Right atrium auricular region (tissue), 2 donors: ENCODE data around the gene FUT7. TPM values are rescaled to one million over a fixed set of nuclear protein-coding genes. Genes with fewer than 3 reads are reported as not detected.

Experiments used
- DNase-seq: peaks from one replicate; pipeline ENCODE4 v3.0.0-alpha.2; 2019; ENCODE audit warnings: low spot score
- H3K27ac ChIP-seq, 2 donors: fragments of 200-600 bp; sonication (generic); 1 replicate in 1 of 2; 2 replicates in 1 of 2; pipeline ENCODE4 v1.5.1; 2016 to 2019
- H3K27me3 ChIP-seq, 2 donors: fragments of 200-600 bp; sonication (generic); one replicate each; pipeline versions ENCODE4 v1.5.1 to v1.6.0; 2017 to 2019
- H3K36me3 ChIP-seq: fragments of 200-600 bp; sonication (generic); one replicate; pipeline ENCODE4 v1.5.1; 2016
- H3K4me1 ChIP-seq, 2 donors: fragments of 200-600 bp; sonication (generic); one replicate each; pipeline versions ENCODE4 v1.5.1 to v1.6.0; 2017 to 2019
- H3K4me3 ChIP-seq, 2 donors: fragments of 200-600 bp; sonication (generic); 1 replicate in 1 of 2; 2 replicates in 1 of 2; pipeline ENCODE4 v1.5.1; 2017 to 2019; ENCODE audit warnings: mild to moderate bottlenecking in 1 of 2, moderate library complexity in 1 of 2
- H3K9me3 ChIP-seq, 2 donors: fragments of 200-600 bp; sonication (generic); one replicate each; pipeline ENCODE4 v1.5.1; 2019
- total RNA-seq, 2 donors: library from RNA; depleted of rRNA; stranded (reverse); fragments of >200 nt; gene quantifications; one replicate each; pipeline ENCODE4 v1.1.0, GENCODE V29; 2016
- TF ChIP-seq, protein P1 (sequence below), 2 donors: fragments of 200-600 bp; sonication (generic); IDR thresholded peaks; one replicate each; pipeline ENCODE4 v1.5.1; 2019; ENCODE audit warnings: antibody characterized with exemption in 2 of 2

The FUT7 gene
- total RNA-seq, 2 donors from 2014 or later: 0.28 TPM; not detected in 1

DNA sequence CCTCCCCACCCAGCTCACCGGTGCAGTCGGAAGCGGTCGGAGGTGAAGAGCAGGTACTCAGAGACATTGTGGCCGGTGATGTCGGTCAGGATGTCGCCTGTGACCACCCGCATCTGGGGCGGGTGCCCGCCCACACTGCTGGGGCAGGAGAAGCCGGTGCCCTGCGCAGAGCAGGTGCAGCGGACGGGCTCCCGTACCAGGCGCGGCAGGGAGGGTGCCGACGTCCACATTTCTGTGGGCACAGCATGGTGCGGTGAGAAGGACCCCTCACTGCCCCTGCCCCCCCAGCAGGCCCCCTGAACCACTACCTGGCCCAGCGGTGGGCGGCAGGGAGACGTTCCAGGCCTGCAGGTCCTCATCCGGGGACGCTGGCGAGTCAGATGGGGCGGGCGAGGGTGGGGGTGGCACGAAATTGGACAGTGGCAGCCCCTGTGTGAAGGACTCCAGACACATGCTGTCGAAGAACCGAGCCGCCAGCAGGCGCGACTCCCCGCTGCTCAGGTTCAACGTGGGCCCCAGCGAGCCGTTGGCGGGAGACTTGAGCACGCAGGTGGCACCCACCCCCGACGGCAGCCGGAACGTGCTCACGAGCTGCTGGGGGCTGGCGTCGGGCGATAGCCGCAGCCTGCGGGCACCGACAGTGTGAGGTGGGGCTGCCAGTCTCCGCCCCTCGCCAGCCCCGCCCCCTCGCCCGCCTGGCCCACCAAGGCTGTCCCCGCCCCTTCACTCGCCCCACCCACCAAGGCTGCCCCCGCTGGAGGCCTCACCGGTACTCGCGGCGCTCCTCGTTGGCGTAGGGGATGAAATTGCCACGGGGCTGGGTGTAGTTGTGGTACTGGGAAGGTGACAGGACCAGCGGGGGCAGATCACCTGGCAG, 19.0 kb downstream of the FUT7 start:
- H3K36me3 ChIP-seq: peaks cover 62% of the 10 kb centered on the region
- H3K9me3 ChIP-seq: no peaks in the 10 kb centered on the region
- TF ChIP-seq, protein P1, sequence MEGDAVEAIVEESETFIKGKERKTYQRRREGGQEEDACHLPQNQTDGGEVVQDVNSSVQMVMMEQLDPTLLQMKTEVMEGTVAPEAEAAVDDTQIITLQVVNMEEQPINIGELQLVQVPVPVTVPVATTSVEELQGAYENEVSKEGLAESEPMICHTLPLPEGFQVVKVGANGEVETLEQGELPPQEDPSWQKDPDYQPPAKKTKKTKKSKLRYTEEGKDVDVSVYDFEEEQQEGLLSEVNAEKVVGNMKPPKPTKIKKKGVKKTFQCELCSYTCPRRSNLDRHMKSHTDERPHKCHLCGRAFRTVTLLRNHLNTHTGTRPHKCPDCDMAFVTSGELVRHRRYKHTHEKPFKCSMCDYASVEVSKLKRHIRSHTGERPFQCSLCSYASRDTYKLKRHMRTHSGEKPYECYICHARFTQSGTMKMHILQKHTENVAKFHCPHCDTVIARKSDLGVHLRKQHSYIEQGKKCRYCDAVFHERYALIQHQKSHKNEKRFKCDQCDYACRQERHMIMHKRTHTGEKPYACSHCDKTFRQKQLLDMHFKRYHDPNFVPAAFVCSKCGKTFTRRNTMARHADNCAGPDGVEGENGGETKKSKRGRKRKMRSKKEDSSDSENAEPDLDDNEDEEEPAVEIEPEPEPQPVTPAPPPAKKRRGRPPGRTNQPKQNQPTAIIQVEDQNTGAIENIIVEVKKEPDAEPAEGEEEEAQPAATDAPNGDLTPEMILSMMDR (IDR thresholded peaks at IDR 0.05): no peak
- DNase-seq: no peak
- H3K27ac ChIP-seq: no peak overlapping the region
- no peaks in the 10 kb centered on the region for H3K27me3 ChIP-seq
- H3K4me3 ChIP-seq: no peak overlapping the region
- no peaks in the 10 kb centered on the region for H3K4me1 ChIP-seq

DNA sequence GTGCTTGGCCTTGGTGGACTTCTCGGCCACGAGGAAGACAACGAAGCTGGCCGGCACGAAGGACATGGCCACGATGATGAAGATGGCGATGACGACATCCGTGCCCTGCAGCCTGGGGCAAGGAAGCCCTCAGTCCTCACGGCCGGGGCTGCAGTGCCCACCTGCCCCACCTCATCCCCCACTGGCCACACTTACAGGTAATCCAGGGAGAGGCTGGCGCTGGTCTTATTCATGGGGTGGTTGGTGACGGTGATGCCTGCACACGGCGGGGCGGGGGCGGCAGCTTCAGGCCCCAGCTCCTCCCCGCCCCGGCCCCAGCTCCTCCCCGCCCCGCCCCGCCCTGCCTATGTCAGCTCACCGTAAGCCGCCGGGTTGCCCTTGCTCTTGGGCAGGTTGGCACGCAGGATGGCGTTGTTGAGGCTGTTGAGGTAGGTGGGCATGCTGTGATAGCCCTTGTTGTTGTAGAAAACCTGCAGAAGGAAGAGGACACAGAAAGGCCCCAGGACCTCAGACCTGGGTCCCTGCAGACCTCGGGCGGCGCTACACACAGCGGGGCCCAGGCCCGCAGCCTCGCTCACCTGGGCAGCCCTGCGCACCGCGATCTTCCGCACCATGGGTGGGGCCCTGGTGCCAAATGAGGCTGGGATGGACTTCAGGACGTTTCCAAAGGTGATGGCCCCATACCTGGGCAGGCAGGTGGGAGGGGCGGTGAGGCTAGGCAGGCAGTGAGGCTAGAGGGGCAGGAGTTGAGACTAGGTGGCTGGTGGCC, 19.8 kb downstream of the FUT7 start:
- no peak for DNase-seq
- no peaks in the 10 kb centered on the region for H3K4me1 ChIP-seq
- no peak overlapping the region for H3K4me3 ChIP-seq
- no peaks in the 10 kb centered on the region for H3K27me3 ChIP-seq
- H3K27ac ChIP-seq: no peak overlapping the region
- TF ChIP-seq, protein P1 (IDR thresholded peaks at IDR 0.05): no peak
- no peaks in the 10 kb centered on the region for H3K9me3 ChIP-seq
- H3K36me3 ChIP-seq: peaks cover 54% of the 10 kb centered on the region

DNA sequence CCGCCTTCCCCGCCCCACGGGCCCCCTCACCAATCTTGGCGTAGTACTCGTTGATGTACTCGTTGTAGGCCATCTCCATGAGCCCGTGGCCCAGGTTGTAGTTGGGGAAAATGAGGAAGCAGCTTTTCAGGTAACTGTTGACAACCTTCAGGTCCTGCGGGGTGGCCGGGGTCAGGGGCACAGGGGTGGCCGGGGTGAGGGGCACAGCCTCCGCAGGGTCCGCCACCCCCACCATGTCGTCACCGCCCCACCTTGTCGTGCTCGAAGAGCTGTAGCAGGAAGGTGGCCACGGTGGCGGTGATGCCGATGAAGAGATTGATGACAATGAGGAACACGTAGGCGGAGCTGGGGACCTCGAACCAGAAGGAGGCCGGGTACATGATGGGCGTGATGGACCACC, 20.7 kb downstream of the FUT7 start:
- DNase-seq: no peak
- Histone ChIP-seq H3K36me3 (peaks cover 45% of the 10 kb centered on the region), H3K9me3 (no peaks in the 10 kb centered on the region), H3K4me1 (no peaks in the 10 kb centered on the region), H3K27me3 (no peaks in the 10 kb centered on the region), H3K4me3 (no peak overlapping the region), H3K27ac (no peak overlapping the region)
- TF ChIP-seq, protein P1 (IDR thresholded peaks at IDR 0.05): no peak

DNA sequence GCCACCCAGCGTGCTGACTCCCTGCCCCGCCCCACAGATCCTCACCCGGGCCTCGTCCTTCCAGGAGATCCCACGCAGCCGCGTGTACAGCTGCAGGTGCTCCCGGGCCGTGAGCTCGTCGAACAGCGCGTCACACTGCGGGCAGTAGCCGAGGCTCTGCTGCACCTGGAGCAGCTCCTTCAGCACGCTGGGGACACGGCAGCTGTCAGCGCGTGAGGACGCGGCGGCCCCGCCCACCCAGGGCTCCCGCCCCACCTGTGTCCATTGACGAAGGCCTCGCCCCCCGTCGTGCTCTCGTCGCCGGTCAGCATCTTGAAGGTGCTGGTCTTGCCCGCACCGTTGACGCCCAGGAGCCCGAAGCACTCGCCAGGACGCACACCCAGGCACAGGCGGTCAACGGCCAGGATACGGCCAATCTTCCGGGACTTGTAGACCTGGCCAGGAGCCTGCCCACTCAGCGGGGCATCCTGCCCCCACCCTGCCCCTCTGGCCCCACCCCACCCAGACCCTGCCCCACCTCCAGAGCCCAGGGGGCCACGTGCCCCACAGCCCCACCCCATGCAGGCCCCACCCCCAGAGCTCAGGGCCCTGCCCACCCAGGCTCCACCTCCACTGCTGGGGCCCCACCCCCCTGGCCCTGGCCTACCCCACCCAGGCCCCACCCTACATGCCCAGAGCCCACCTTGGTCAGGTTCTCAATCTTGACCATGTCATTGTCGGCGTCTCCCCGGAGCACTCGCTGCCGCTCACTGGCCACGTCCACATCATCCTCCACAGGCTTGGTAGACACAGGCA, 21.8 kb downstream of the FUT7 start:
- Histone ChIP-seq H3K27ac (no peak overlapping the region), H3K27me3 (no peaks in the 10 kb centered on the region), H3K4me3 (no peak overlapping the region), H3K9me3 (no peaks in the 10 kb centered on the region), H3K36me3 (peaks cover 35% of the 10 kb centered on the region), H3K4me1 (no peaks in the 10 kb centered on the region)
- DNase-seq: no peak
- TF ChIP-seq, protein P1 (IDR thresholded peaks at IDR 0.05): no peak

DNA sequence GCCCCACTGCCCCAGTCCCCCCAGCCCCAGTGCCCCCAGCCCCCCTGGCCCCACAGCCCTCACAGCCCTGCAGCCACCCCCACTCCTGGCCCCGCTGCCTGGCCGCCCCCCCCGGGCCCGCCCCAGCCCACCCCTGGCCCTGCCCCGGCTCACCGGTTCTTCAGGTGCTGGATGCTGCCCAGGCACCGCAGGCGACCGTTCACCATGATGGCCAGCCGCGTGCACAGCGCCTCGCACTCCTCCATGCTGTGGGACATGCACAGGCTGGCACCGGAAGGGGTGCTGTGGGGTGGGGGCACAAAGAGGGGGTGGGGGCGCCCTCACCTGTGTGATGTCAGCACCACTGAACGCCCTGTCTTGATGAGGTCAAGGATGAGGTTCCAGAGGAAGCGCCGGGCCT, 22.7 kb downstream of the FUT7 start:
- no peaks in the 10 kb centered on the region for H3K9me3 ChIP-seq
- H3K36me3 ChIP-seq: peaks cover 33% of the 10 kb centered on the region
- TF ChIP-seq, protein P1 (IDR thresholded peaks at IDR 0.05): no peak
- no peaks in the 10 kb centered on the region for H3K27me3 ChIP-seq
- DNase-seq: no peak
- H3K27ac ChIP-seq: no peak overlapping the region
- no peaks in the 10 kb centered on the region for H3K4me1 ChIP-seq
- H3K4me3 ChIP-seq: no peak overlapping the region
